ENCODE data around the gene CNTNAP2. TPM values are rescaled to one million over a fixed set of nuclear protein-coding genes. Genes with fewer than 3 reads are reported as not detected.
"Not testable (repeated sequence)": the region's sequence is repeated elsewhere in the genome, so short reads cannot be mapped to it uniquely, and the experiment has no call there.

CNTNAP2 gene
- total RNA-seq, 4 donors from 2014 or later: 0.42 TPM; not detected in 3

GRCh38 chr7:148290538-148290937 is 2173.9 kb downstream of the CNTNAP2 start:
- no peak overlapping the region for H3K4me3 ChIP-seq
- H3K27me3 ChIP-seq: no peaks in the 10 kb centered on the region
- no peak for DNase-seq (ENCODE audit: low spot score in 2 of 2)
- H3K36me3 ChIP-seq: no peaks in the 10 kb centered on the region
- TF ChIP-seq POLR2A (IDR thresholded peaks at IDR 0.05) (no peak), EP300 (IDR thresholded peaks at IDR 0.05) (no peak), CTCF (IDR thresholded peaks at IDR 0.05) (no peak)
- 28 to 45% methylated on average over 3 of the region's 3 CpGs for whole genome bisulfite sequencing, 2 donors
- no peak overlapping the region for H3K27ac ChIP-seq
- H3K4me1 ChIP-seq: no peaks in the 10 kb centered on the region
- no peaks in the 10 kb centered on the region for H3K9me3 ChIP-seq

GRCh38 chr7:148291799-148292198 is 2175.2 kb downstream of the CNTNAP2 start:
- no peak for DNase-seq (ENCODE audit: low spot score in 2 of 2)
- Histone ChIP-seq H3K36me3 (no peaks in the 10 kb centered on the region), H3K4me1 (no peaks in the 10 kb centered on the region), H3K27me3 (no peaks in the 10 kb centered on the region), H3K4me3 (no peak overlapping the region), H3K9me3 (no peaks in the 10 kb centered on the region), H3K27ac (no peak overlapping the region)
- TF ChIP-seq EP300 (IDR thresholded peaks at IDR 0.05): no peak
- TF ChIP-seq CTCF (IDR thresholded peaks at IDR 0.05): no peak
- TF ChIP-seq POLR2A (IDR thresholded peaks at IDR 0.05): no peak
- WGBS, 2 donors: 91 to 95% methylated on average over 1 of the region's 1 CpG

- TF ChIP-seq POLR2A (IDR thresholded peaks at IDR 0.05) (no peak), EP300 (IDR thresholded peaks at IDR 0.05) (no peak), CTCF (IDR thresholded peaks at IDR 0.05) (no peak)
- no peaks in the 10 kb centered on the region for H3K36me3 ChIP-seq
- 91 to 93% methylated on average over 2 of the region's 2 CpGs for WGBS, 2 donors
- no peaks in the 10 kb centered on the region for H3K9me3 ChIP-seq
- no peaks in the 10 kb centered on the region for H3K27me3 ChIP-seq
- DNase-seq (ENCODE audit: low spot score in 2 of 2): no peak
- no peaks in the 10 kb centered on the region for H3K4me1 ChIP-seq
- no peak overlapping the region for H3K4me3 ChIP-seq
- no peak overlapping the region for H3K27ac ChIP-seq
Measured at GRCh38 chr7:148296994-148297644, 2180.5 kb downstream of the CNTNAP2 start.

- H3K4me3 ChIP-seq; H3K27ac ChIP-seq; H3K27me3 ChIP-seq; DNase-seq (ENCODE audit: low spot score in 2 of 2); H3K36me3 ChIP-seq; H3K4me1 ChIP-seq; H3K9me3 ChIP-seq: not testable (repeated sequence)
- 91 to 94% methylated on average over 7 of the region's 7 CpGs for WGBS, 2 donors
Measured at GRCh38 chr7:148298768-148299167, 2182.2 kb downstream of the CNTNAP2 start.

GRCh38 chr7:148299350-148300276 is 2183.0 kb downstream of the CNTNAP2 start:
- no peaks in the 10 kb centered on the region for H3K9me3 ChIP-seq
- no peaks in the 10 kb centered on the region for H3K36me3 ChIP-seq
- TF ChIP-seq EP300 (IDR thresholded peaks at IDR 0.05) (no peak), POLR2A (IDR thresholded peaks at IDR 0.05) (no peak), CTCF (IDR thresholded peaks at IDR 0.05) (no peak)
- no peak for DNase-seq (ENCODE audit: low spot score in 2 of 2)
- H3K27ac ChIP-seq: no peak overlapping the region
- no peak overlapping the region for H3K4me3 ChIP-seq
- no peaks in the 10 kb centered on the region for H3K27me3 ChIP-seq
- H3K4me1 ChIP-seq: peaks cover 0 to 17% (median 10%) of the 10 kb centered on the region in 4 donors
- 65 to 67% methylated on average over 10 of the region's 10 CpGs for WGBS, 2 donors

- not testable (repeated sequence) for DNase-seq (ENCODE audit: low spot score in 2 of 2); H3K36me3 ChIP-seq; H3K4me3 ChIP-seq; H3K27me3 ChIP-seq; H3K9me3 ChIP-seq; H3K27ac ChIP-seq
- WGBS, 2 donors: 88 to 91% methylated on average over 6 of the region's 6 CpGs
- H3K4me1 ChIP-seq: peaks cover 0 to 18% (median 10%) of the 10 kb centered on the region in 4 donors
Measured at GRCh38 chr7:148302436-148302835, 2185.8 kb downstream of the CNTNAP2 start.

Data from tibial nerve (tissue), 4 donors.